Activated T-cell treated with anti-CD3 and anti-CD28 coated beads, Interleukin-2, amount 50 U/mL, for 4 hours (primary cell): ENCODE results near the gene SRCAP. TPM values are rescaled to one million over a fixed set of nuclear protein-coding genes. Genes with fewer than 3 reads are reported as not detected.
A peak's percentile ranks its signal among the peaks of the same experiment; 100 is the strongest.

Experiments
- ATAC-seq, 2 donors: fragments of 200-7000 bp; cut with Tn5 transposase; one replicate each; pipeline ENCODE4 v1.10.0; 2021
- DNase-seq: peaks from one replicate; pipeline ENCODE4 v3.0.0-alpha.2; 2020
- H3K27me3 Mint-ChIP-seq: one replicate; pipeline ENCODE4 v1.8.0; 2021; ENCODE audit warnings: low read depth, mixed read lengths
- H3K36me3 Mint-ChIP-seq: one replicate; pipeline ENCODE4 v1.8.0; 2022; ENCODE audit warnings: mixed read lengths; ENCODE audit not compliant: insufficient read depth
- H3K4me1 Mint-ChIP-seq: one replicate; pipeline ENCODE4 v1.8.0; 2021; ENCODE audit warnings: low read depth, mixed read lengths
- H3K4me3 Mint-ChIP-seq: one replicate; pipeline ENCODE4 v1.8.0; 2021; ENCODE audit warnings: mild to moderate bottlenecking, moderate library complexity, mixed read lengths
- H3K9me3 Mint-ChIP-seq: one replicate; pipeline ENCODE4 v1.8.0; 2021; ENCODE audit warnings: mixed read lengths
- total RNA-seq, 3 donors: library from RNA; stranded (reverse); gene quantifications; one replicate each; pipeline ENCODE4 v1.2.1, GENCODE V29; 2021

The SRCAP gene
- total RNA-seq, 3 donors from 2014 or later, result 86.3 to 100 (median 96.5) TPM

- Mint-ChIP-seq H3K36me3 (peaks cover 18% of the 10 kb centered on the region), H3K27me3 (no peaks in the 10 kb centered on the region), H3K4me1 (peaks cover 23% of the 10 kb centered on the region), H3K4me3 (peak overlapping the region; percentile 94), H3K9me3 (no peaks in the 10 kb centered on the region)
- no peak for ATAC-seq
- no peak for DNase-seq
Measured at GRCh38 chr16:30760577-30761426, 61.8 kb downstream of the SRCAP start.

DNA sequence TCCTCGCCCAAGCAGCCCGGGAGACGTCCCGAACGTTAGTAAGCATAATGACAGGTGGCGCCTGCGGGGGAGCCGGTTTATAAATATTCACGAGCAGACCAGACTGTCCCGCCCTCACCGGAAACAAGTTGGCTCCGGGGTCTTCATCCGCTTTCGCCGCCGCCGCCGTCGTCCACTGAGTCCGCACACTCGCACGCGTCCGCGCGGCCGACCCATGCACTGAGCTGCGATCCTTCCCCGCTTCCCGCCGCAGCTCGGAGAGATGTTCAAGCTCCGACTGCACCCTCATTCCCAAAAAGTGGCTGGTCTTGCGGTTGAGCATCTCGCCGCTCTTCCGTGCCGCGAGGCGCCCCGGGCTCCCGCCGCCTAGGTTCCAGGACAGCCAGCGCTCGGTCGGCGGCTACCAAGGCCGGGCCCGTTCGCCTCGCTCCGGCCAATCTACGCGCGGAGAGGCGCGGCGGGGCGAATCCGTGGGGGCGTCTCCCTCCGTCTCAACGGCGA lies 62.5 kb downstream of the SRCAP start:
- peak overlapping the region; percentile 94 for H3K4me3 Mint-ChIP-seq
- no peaks in the 10 kb centered on the region for H3K27me3 Mint-ChIP-seq
- H3K9me3 Mint-ChIP-seq, result no peaks in the 10 kb centered on the region
- peak; percentile 51 to 52 for ATAC-seq
- peaks cover 22% of the 10 kb centered on the region for H3K36me3 Mint-ChIP-seq
- peak; percentile 21 for DNase-seq
- H3K4me1 Mint-ChIP-seq, result peaks cover 23% of the 10 kb centered on the region

- Mint-ChIP-seq H3K9me3 (no peaks in the 10 kb centered on the region), H3K4me1 (peaks cover 26% of the 10 kb centered on the region), H3K4me3 (peak within 1 kb of the TSS; percentile 94), H3K27me3 (no peaks in the 10 kb centered on the region), H3K36me3 (peaks cover 24% of the 10 kb centered on the region)
- ATAC-seq, result peak; percentile 91 to 93
- peak; percentile 81 for DNase-seq
Measured at GRCh38 chr16:30761928-30762902, 63.2 kb downstream of the SRCAP start, which contains the start of the genes CFAP119 and RNF40. CFAP119 (minus strand) TSS chr16:30762062; CDS start chr16:30761748, 314 bp downstream. RNF40 (plus strand) TSS chr16:30762322; CDS start chr16:30762546, 224 bp downstream.

DNA sequence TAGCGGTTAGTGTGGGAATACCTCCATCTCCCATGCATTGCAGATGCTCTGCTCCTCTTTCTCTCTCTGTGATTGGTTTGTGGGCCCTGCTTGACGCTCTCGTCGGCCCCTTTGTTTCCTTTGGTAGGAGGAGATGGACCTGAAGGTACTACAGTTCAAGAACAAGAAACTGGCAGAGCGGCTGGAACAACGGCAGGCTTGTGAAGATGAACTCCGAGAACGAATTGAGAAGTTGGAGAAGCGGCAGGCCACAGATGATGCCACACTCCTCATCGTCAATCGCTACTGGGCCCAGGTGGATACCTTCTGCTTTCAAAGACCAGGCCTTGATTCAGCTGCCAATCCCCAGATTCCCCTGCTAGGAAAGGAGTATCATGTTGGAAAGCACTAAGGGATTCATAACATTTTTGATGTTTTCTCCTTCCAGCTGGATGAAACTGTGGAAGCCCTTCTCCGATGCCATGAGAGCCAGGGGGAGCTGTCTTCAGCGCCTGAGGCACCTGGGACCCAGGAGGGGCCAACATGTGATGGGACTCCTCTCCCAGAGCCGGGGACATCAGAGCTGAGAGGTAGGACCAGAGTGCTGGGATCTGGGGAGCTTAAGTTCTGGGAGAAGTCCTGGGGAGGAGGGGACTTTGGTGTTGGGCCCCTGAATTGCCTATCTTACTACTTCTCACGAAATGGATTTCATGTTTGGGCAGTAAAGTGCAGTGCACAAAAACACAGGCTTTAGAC lies 64.2 kb downstream of the SRCAP start:
- Mint-ChIP-seq H3K4me1 (peaks cover 26% of the 10 kb centered on the region), H3K4me3 (peak overlapping the region; percentile 94), H3K27me3 (no peaks in the 10 kb centered on the region), H3K9me3 (no peaks in the 10 kb centered on the region), H3K36me3 (peaks cover 25% of the 10 kb centered on the region)
- DNase-seq (no peak), ATAC-seq (no peak)

- no peak for DNase-seq
- Mint-ChIP-seq H3K36me3 (peaks cover 31% of the 10 kb centered on the region), H3K4me3 (peak overlapping the region; percentile 94), H3K9me3 (no peaks in the 10 kb centered on the region), H3K4me1 (peaks cover 27% of the 10 kb centered on the region), H3K27me3 (no peaks in the 10 kb centered on the region)
- ATAC-seq, result no peak
Measured at GRCh38 chr16:30764086-30764485, 65.1 kb downstream of the SRCAP start.

- no peaks in the 10 kb centered on the region for H3K9me3 Mint-ChIP-seq
- ATAC-seq (no peak), DNase-seq (no peak)
- H3K36me3 Mint-ChIP-seq, result peaks cover 32% of the 10 kb centered on the region
- peaks cover 27% of the 10 kb centered on the region for H3K4me1 Mint-ChIP-seq
- no peaks in the 10 kb centered on the region for H3K27me3 Mint-ChIP-seq
- H3K4me3 Mint-ChIP-seq, result no peak overlapping the region
Measured at GRCh38 chr16:30764816-30765465, 66.0 kb downstream of the SRCAP start.

DNA sequence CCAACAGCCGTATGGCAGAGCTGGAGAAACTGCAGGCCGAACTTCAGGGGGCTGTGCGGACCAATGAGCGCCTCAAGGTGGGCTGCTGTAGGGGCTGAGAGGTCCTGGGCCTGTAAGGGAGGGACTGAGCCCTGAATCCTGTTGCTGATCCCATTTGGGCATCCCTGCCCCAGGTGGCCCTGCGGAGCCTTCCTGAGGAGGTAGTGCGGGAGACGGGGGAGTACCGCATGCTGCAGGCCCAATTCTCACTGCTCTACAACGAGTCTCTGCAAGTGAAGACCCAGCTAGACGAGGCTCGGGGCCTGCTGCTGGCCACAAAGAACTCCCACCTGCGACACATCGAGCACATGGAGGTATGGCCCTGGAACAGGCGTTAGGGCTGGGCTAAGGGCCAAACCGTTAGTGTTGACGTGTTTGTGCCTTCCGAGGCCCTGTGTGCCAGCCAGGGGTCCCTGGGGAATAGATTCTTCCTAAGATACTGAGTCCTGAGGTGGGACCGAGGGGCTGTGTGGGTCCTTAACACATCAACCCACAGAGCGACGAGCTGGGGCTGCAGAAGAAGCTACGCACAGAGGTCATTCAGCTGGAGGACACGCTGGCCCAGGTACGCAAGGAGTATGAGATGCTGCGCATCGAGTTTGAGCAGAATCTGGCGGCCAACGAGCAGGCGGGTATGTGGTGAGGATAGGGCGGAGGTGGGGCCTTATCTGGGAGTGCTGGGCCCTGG lies 67.4 kb downstream of the SRCAP start:
- Mint-ChIP-seq H3K36me3 (peaks cover 36% of the 10 kb centered on the region), H3K9me3 (no peaks in the 10 kb centered on the region), H3K27me3 (no peaks in the 10 kb centered on the region), H3K4me1 (peaks cover 18% of the 10 kb centered on the region), H3K4me3 (no peak overlapping the region)
- DNase-seq (no peak), ATAC-seq (no peak)

DNA sequence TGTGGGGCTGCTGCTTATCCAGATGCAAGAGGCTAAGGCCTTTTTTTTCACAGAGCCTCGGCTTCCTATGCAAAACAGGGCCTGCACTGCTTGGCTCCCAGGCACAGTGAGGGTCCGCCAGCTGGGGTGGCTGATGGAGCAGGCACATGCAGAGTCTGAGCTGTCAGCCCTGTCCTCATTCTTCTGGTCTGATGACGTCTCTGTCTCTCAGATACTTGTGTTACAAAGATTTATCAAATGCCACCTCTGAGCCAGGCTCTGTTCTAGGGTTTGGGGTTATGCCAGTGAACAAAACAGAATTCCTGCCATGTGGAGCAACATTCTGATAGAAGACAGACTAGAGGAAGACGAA lies 67.9 kb downstream of the SRCAP start:
- ATAC-seq (no peak), DNase-seq (no peak)
- H3K4me1 Mint-ChIP-seq, result peaks cover 18% of the 10 kb centered on the region
- H3K9me3 Mint-ChIP-seq, result no peaks in the 10 kb centered on the region
- no peaks in the 10 kb centered on the region for H3K27me3 Mint-ChIP-seq
- peaks cover 36% of the 10 kb centered on the region for H3K36me3 Mint-ChIP-seq
- no peak overlapping the region for H3K4me3 Mint-ChIP-seq

GRCh38 chr16:30767767-30768465 lies 68.9 kb downstream of the SRCAP start:
- DNase-seq, result no peak
- Mint-ChIP-seq H3K4me1 (peaks cover 14% of the 10 kb centered on the region), H3K9me3 (no peaks in the 10 kb centered on the region), H3K4me3 (no peak overlapping the region), H3K36me3 (peaks cover 41% of the 10 kb centered on the region), H3K27me3 (no peaks in the 10 kb centered on the region)
- no peak for ATAC-seq

DNA sequence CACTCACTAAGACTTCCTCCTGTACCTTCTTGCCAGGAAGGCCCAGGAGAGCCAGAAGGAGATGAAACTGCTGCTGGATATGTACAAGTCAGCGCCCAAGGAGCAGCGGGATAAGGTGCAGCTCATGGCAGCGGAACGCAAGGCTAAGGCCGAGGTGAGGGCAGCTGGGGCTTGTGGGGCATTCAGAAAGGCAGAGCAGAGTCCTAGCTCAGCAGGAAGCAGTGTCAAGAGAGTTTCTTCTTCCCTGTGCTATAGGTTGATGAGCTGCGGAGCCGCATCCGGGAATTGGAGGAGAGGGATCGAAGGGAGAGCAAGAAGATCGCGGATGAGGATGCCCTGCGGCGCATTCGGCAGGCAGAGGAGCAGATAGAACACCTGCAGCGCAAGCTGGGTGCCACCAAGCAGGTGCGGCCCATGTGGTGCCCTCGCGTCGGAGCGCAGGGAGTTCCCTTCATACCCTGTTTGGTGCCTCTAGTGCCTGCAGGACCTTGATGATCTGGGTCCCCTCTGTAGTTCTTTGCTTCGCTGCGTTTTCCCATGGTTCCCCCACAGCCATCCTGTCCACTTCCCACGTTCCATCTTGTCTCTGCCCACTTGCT lies 69.7 kb downstream of the SRCAP start:
- DNase-seq, result no peak
- no peak for ATAC-seq
- peaks cover 38% of the 10 kb centered on the region for H3K36me3 Mint-ChIP-seq

DNA sequence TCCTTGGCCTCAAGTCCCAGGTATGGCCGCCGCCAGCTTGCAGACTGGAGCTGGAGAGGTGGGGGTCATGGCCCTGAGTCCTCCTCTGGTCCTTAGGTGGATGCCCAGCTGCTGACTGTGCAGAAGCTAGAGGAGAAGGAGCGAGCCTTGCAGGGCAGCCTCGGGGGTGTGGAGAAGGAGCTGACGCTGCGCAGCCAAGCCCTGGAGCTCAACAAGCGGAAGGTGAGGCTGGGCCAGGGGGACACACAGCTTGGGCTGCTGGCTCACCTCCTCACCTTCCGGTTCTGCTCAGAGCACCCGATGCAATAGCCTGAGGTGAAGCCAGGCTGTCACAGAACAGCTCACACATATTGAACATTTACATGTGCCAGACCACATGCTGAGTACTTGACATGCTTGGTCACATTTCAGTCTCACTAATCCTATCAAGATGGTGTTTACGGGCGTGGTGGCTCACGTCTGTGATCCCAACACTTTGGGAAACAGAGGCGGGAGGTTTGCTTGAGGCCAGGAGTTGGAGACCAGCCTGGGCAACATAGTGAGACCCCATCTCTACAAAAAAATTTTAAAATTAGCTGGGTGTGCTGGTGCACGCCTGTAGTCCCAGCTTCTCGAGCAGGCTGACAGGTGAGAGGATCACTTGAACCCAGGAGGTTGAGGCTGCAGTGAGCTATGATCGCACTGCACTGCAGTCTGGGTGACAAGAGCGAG lies 70.6 kb downstream of the SRCAP start:
- H3K27me3 Mint-ChIP-seq, result no peaks in the 10 kb centered on the region
- no peaks in the 10 kb centered on the region for H3K9me3 Mint-ChIP-seq
- DNase-seq (no peak), ATAC-seq (no peak)
- peaks cover 8% of the 10 kb centered on the region for H3K4me1 Mint-ChIP-seq
- no peak overlapping the region for H3K4me3 Mint-ChIP-seq
- H3K36me3 Mint-ChIP-seq, result peaks cover 38% of the 10 kb centered on the region

More for the DNA sequence above, 69.7 kb downstream of the SRCAP start:
- no peaks in the 10 kb centered on the region for H3K27me3 Mint-ChIP-seq
- H3K4me1 Mint-ChIP-seq, result peaks cover 9% of the 10 kb centered on the region
- no peaks in the 10 kb centered on the region for H3K9me3 Mint-ChIP-seq
- no peak overlapping the region for H3K4me3 Mint-ChIP-seq

GRCh38 chr16:30771726-30772125 lies 72.8 kb downstream of the SRCAP start:
- no peak overlapping the region for H3K4me3 Mint-ChIP-seq
- no peaks in the 10 kb centered on the region for H3K27me3 Mint-ChIP-seq
- peaks cover 28% of the 10 kb centered on the region for H3K36me3 Mint-ChIP-seq
- DNase-seq (no peak), ATAC-seq (no peak)
- peaks cover 15% of the 10 kb centered on the region for H3K4me1 Mint-ChIP-seq
- no peaks in the 10 kb centered on the region for H3K9me3 Mint-ChIP-seq
